ENCODE results near the gene RNPEP.

DNA sequence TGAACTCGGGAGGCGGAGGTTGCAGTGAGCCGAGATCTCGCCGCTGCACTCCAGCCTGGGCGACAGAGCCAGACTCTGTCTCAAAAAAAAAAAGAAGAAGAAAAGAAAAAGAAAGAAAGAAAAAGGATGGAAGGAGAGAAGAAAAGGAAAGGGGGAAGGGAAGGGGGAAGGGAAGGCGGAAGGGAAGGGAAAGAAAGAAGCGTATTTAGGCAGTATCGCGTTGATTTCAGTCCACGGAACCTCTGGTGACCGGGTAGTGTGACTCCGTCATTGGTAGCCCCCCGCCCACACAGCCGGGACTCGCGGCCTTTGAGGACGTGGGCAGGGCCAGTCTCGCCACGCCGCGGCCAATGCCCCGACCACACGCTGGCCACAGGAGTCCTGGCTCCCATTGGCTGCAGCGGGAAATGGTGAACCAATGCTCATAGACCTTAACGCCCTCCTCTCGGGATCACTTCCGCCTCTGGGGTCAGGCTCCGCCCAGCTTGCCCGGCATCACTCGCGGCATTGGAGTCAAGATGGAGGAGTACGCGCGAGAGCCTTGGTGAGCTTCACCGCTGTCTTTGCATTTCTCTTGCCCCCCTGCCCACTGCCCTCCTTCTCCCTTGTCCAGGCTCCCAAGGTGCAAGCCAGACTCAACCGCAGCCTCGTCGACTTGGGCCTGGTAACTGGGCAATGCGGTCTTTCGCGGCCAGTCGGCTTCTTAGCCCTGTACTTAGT is 27.3 kb upstream of the RNPEP start, which contains the start of gene TIMM17A:
- TF ChIP-seq JUNB (IDR thresholded peaks at IDR 0.05; ENCODE audit: unreplicated experiment) (no peak), EZH2phosphoT487 (IDR thresholded peaks at IDR 0.05; ENCODE audit: unreplicated experiment) (no peak), EZH2 (IDR thresholded peaks at IDR 0.05; ENCODE audit: low read depth, unreplicated experiment) (no peak), POLR2AphosphoS5 (IDR thresholded peaks at IDR 0.05; ENCODE audit: low read depth) (peak; percentile 98), STAT1 (IDR thresholded peaks at IDR 0.05; ENCODE audit: unreplicated experiment) (no peak), CREB1 (CRISPR knock-in tag; IDR thresholded peaks at IDR 0.05; ENCODE audit: low read depth) (peak; percentile 64)
- TF ChIP-seq, protein P1, sequence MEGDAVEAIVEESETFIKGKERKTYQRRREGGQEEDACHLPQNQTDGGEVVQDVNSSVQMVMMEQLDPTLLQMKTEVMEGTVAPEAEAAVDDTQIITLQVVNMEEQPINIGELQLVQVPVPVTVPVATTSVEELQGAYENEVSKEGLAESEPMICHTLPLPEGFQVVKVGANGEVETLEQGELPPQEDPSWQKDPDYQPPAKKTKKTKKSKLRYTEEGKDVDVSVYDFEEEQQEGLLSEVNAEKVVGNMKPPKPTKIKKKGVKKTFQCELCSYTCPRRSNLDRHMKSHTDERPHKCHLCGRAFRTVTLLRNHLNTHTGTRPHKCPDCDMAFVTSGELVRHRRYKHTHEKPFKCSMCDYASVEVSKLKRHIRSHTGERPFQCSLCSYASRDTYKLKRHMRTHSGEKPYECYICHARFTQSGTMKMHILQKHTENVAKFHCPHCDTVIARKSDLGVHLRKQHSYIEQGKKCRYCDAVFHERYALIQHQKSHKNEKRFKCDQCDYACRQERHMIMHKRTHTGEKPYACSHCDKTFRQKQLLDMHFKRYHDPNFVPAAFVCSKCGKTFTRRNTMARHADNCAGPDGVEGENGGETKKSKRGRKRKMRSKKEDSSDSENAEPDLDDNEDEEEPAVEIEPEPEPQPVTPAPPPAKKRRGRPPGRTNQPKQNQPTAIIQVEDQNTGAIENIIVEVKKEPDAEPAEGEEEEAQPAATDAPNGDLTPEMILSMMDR (conservative IDR thresholded peaks at IDR 0.05; ENCODE audit: low read depth in 2 of 2): no peak
- TF ChIP-seq, protein P2, sequence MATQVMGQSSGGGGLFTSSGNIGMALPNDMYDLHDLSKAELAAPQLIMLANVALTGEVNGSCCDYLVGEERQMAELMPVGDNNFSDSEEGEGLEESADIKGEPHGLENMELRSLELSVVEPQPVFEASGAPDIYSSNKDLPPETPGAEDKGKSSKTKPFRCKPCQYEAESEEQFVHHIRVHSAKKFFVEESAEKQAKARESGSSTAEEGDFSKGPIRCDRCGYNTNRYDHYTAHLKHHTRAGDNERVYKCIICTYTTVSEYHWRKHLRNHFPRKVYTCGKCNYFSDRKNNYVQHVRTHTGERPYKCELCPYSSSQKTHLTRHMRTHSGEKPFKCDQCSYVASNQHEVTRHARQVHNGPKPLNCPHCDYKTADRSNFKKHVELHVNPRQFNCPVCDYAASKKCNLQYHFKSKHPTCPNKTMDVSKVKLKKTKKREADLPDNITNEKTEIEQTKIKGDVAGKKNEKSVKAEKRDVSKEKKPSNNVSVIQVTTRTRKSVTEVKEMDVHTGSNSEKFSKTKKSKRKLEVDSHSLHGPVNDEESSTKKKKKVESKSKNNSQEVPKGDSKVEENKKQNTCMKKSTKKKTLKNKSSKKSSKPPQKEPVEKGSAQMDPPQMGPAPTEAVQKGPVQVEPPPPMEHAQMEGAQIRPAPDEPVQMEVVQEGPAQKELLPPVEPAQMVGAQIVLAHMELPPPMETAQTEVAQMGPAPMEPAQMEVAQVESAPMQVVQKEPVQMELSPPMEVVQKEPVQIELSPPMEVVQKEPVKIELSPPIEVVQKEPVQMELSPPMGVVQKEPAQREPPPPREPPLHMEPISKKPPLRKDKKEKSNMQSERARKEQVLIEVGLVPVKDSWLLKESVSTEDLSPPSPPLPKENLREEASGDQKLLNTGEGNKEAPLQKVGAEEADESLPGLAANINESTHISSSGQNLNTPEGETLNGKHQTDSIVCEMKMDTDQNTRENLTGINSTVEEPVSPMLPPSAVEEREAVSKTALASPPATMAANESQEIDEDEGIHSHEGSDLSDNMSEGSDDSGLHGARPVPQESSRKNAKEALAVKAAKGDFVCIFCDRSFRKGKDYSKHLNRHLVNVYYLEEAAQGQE (IDR thresholded peaks at IDR 0.05; ENCODE audit: unreplicated experiment): peak; percentile 9
- TF ChIP-seq, protein P3, sequence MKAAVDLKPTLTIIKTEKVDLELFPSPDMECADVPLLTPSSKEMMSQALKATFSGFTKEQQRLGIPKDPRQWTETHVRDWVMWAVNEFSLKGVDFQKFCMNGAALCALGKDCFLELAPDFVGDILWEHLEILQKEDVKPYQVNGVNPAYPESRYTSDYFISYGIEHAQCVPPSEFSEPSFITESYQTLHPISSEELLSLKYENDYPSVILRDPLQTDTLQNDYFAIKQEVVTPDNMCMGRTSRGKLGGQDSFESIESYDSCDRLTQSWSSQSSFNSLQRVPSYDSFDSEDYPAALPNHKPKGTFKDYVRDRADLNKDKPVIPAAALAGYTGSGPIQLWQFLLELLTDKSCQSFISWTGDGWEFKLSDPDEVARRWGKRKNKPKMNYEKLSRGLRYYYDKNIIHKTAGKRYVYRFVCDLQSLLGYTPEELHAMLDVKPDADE (IDR thresholded peaks at IDR 0.05): 0 out of 2 replicates have a peak, but pooled peaks have one; percentile 38

All from GM23338 (cell line).